DMS53 treated with DMSO at 0.1 percent for 48 hours (cell line): ENCODE measurements around the gene ATXN10.

Experiments used
- DNase-seq: peaks from one replicate; lab custom pipeline; 2025; ENCODE audit not compliant: unreplicated experiment; lab: John Stamatoyannopoulos, UW

ATXN10 gene

GRCh38 chr22:45876136-45877035 lies 204.8 kb downstream of the ATXN10 start:
- no peak for DNase-seq

- no peak for DNase-seq
Observed at GRCh38 chr22:45877036-45877380, 205.4 kb downstream of the ATXN10 start.

GRCh38 chr22:45877651-45878050 lies 206.0 kb downstream of the ATXN10 start:
- DNase-seq, result no peak

- no peak for DNase-seq
Observed at GRCh38 chr22:45878051-45878781, 206.6 kb downstream of the ATXN10 start.

GRCh38 chr22:45878901-45879551 lies 207.4 kb downstream of the ATXN10 start:
- DNase-seq, result no peak

GRCh38 chr22:45879552-45879949 lies 207.9 kb downstream of the ATXN10 start:
- no peak for DNase-seq

GRCh38 chr22:45880091-45880715 lies 208.6 kb downstream of the ATXN10 start:
- DNase-seq, result no peak

GRCh38 chr22:45880716-45881523 lies 209.3 kb downstream of the ATXN10 start:
- DNase-seq, result no peak

- no peak for DNase-seq
Observed at GRCh38 chr22:45881524-45881875, 209.9 kb downstream of the ATXN10 start.

GRCh38 chr22:45882881-45883810 lies 211.5 kb downstream of the ATXN10 start:
- no peak for DNase-seq

GRCh38 chr22:45883811-45884170 lies 212.2 kb downstream of the ATXN10 start:
- no peak for DNase-seq

GRCh38 chr22:45884201-45885062 lies 212.8 kb downstream of the ATXN10 start:
- DNase-seq, result no peak

GRCh38 chr22:45885171-45885840 lies 213.7 kb downstream of the ATXN10 start:
- no peak for DNase-seq

- DNase-seq, result no peak
Observed at GRCh38 chr22:45885941-45886395, 214.3 kb downstream of the ATXN10 start.

GRCh38 chr22:45886540-45886939 lies 214.9 kb downstream of the ATXN10 start:
- DNase-seq, result no peak

GRCh38 chr22:45887202-45888131 lies 215.8 kb downstream of the ATXN10 start:
- DNase-seq, result no peak
